HS-27A (cell line): Measurements from ENCODE around the gene CA7.
A peak's percentile ranks its signal among the peaks of the same experiment; 100 is the strongest.

Experiments used
- DNase-seq: peaks from one replicate; pipeline ENCODE4 v3.0.0-alpha.2; 2012; ENCODE audit warnings: low read depth, missing footprints

The CA7 gene

GRCh38 chr16:66844342-66845079 is at the start of gene CA7:
Gene CA7, plus strand, starts transcription at chr16:66844414. Its CDS starts 74 bp downstream, at chr16:66844488.
- DNase-seq, result no peak

DNA sequence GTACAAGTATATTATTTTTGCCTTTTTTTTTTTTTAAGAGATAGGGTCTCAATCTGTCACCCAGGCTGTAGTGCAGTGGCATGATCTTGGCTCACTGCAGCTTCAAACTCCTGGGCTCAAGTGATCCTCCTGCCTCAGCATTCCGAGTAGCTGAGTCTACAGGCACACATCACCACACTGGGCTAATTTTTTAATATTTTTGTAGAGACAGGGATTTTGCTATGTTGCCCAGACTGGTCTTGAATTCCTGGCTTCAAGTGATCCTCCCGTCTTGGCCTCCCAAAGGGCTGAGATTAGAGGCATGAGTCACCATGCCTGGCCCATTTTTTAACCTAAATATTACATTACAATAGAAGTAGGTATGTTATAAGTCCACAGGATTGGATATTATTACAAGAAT is 46.1 kb upstream of the CA7 start:
- peak; percentile 5 for DNase-seq

- DNase-seq, result no peak
These were observed 43.4 kb upstream of the CA7 start for GRCh38 chr16:66800856-66801255.

DNA sequence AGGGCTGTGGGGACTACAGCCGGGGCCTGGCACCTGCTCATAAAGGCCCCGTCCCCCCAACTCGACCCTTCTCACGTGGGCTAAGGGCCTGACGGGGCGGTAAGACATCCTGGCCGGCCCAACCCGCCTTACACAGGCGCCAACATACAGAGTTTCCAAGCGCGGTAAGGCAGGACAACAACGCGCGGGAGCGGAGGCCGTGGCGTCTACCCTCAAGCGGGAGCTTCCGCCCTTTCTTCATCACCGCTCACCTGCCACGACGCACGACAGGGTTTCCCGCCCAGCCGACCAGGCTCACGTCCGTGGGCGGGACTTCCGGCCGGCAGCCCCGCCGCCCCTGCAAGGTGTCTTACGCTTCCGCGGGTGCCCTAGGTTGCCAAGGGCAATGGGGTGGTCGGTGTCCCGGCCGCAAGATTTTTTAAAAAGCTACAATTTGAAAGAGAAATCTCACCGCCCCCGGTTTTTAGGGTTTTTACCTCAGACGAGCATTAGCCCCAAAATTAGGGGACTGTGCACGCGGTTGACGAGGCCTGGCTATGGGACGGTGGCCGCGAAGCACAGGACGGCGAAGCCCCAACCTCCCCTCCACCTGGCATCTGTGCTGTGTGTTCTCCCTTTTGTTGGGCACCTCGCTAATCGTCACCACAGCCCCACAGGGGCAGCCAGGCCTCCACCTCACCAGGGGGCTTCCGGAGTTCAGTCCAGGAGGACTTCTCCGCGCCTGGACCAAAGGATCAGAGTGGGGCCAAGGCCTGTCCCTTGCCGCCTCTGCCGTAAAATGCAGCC is 42.7 kb upstream of the CA7 start, which contains the start of gene TERB1:
TSS of gene TERB1 (minus strand) at position 265 of the 786 bp plus-strand sequence. CDS start 4,786 bp downstream, outside the sequence.
- DNase-seq, result no peak

GRCh38 chr16:66802159-66802558 is 42.1 kb upstream of the CA7 start:
- no peak for DNase-seq

DNA sequence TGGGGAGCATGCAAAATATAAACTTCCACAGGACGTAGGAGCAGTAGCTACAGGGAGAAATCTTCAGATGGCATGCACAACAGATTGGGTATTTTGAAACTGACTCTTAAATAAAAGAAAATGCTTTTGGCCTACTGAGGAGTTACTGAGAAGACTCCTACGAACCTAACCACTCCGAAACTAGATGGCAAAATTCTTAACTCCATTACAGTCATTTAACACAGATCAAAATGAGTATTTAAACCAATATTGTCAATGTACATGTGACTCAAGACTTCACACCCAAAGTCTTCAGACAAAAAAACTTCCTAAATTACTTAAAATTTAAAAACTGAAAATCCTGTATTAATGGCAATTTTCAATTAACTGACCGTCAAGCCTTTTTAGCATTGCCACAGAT is 34.4 kb upstream of the CA7 start:
- DNase-seq, result no peak

DNA sequence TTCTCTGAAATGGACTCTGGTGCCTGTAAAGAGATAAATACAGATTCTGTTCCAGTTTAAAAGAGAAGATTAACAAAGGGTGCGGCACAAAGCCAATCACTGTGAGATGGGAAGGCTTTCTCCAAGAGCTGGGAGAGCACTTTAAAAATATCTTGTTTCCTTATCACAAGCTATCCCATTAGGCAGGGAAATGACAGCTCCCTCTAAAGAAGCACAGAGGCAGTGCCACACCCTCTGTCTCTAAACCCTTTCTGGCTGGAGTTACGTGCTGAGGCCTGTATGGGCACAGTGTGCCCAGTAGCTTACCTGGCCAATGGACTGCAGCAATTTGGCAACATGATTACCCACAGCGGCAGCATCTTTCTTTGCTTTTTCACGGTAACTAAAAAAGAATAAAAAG is 33.8 kb upstream of the CA7 start:
- DNase-seq, result no peak

DNA sequence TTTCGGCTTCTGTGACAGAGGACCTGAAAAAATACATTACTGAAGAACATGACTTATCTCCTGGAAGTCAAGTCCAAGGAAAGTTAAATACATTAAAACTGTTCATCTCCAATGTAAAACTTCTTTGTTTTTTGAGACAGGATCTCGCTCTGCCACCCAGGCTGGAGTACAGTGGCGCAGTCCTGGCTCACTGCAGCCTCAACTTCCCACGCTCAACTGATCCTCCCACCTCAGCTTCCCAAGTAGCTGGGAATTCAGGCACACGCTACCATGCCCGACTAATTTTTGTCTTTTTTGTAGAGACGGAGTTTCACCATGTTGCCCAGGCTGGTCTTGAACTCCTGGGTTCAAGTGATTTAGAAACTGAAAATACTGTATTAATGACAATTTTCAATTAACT is 33.2 kb upstream of the CA7 start:
- no peak for DNase-seq

DNA sequence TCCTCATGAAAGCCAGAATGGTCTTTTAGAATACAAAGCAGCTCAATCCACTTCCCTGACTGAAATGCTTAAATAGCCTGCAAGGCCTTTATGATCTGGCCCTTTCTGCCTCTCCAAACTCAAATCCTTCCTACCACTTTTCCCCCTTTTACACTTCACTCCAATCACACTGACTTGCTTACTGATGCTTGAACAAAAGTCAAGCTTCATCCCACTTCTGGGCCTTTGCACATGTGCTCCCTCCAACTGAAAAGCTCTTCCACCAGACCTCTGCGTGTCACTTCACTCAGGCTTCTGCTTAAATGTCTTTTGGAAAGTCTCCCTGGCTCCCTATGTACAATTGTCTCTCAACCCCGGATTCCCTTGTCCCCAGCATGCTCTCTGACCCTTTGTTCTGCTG is 29.5 kb upstream of the CA7 start:
- no peak for DNase-seq

DNA sequence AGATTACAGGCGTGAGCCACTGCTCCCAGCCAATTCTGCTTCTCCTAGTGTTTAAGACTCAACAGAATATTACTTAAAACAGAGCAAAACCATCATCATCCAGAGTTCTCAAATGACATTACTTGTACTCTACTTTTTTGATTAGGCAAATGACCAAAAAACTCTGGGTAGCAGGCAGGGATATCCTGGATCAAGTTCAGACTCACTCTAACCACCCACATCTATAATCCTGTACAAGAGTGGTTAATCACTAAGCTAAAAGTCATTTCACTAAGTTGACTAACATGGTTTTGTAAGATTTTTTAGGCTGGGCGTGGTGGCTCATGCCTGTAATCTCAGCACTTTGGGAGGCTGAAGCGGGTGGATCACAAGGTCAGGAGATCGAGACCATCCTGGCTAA is 20.2 kb upstream of the CA7 start:
- no peak for DNase-seq

DNA sequence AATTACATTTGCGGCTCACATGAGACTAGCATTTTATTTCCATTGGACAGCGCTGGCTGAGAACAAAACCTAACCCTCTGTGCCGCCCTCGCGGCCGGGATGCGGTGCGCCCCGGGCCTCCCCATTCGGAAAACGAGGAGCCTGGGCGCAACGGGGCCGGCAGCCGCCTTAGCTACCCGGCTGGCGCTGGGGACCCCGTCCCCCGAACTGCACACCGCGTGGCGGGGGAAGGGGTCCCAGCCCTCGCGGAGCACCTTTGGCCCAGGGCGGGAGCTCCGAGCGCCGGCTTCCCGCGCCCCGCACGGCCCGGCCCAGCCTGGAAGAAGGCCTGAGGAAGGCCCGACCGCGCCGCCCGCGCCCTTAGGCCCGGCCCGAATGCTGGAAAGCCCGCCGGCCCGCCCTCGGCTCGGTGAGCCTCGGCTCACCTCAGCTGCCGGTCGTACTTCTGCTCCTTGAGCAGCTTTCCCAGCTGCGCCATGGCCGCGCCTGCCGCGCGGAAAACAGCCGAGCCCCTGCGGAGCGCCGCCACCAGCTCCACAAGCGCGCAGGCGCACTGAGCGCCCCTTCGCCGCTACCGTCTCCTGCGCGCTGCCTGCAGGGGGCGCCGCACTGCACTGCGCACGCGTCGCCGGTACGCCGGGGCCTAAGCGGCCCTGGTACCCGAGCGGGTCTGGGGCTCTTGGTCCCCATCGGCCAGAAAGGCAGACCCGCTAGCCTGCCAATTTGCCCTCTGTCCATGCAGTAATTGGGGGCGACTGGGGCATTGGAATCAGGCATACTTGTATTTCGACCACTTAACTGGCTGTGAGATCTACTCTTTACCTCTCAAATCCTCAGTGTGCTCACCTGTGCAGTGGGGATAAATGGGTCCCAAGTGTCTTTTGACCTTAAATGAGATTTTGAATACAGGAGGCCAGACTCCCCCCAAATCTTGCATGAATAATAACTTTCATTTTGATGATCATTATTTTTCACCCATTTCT is 13.5 kb upstream of the CA7 start, which contains the start of gene NAE1:
TSS of gene NAE1 (minus strand) at position 555 of the 983 bp plus-strand sequence. CDS start at position 478, 77 bp downstream.
- peak; percentile 71 for DNase-seq

GRCh38 chr16:66832190-66832589 is 12.0 kb upstream of the CA7 start:
- no peak for DNase-seq

DNA sequence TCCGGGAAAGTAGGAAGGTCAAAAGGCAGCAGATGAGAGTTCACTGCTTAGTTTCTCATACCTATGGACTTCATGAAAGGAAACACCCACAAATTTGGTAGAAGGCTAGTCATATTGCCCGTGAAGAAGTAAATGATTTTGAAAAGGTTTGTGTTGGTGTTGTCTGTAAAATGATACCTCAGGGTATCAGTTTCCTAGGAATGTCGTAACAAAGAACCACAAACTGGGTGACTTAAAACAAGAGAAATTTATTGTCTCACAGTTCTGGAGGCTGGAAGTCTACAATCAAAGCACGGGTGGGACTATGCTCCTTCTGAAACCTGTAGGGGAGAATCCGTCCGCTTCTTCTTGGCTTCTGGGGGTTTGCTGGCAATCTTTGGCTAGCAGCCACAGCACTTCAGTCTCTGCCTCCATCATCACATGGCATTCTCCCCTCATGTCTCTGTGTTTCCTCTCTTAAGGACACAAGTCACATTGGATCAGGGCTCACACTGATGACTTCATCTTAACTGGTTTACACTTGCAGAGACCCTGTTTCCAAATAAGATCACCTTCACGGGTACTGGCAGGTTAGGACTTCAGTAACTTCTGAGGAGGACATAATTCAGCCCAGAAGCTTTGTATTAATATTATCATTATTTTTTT is 11.4 kb upstream of the CA7 start:
- no peak for DNase-seq

- no peak for DNase-seq
These were observed 9.5 kb upstream of the CA7 start for GRCh38 chr16:66834746-66835145.

- DNase-seq, result no peak
These were observed 3.3 kb upstream of the CA7 start for GRCh38 chr16:66840883-66841282.

DNA sequence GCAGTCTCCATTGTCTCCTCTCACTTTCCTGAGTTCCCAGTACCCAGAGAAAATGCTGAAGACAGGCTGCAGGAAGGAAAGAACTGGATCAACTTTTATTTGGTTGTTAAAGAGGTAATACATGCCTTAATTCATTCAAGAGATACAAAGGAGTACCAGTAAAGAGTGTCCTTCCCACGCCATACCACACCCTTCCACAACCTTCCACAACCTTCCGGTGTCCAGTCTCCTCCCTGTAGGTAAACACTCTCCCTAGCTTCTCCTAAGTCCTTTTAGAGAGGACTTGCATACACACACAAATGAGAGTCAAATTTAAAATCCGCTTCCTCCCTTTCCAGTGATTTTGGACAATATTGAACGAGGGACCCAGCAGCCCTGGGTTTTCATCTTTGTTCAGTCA is 2.8 kb upstream of the CA7 start:
- no peak for DNase-seq

GRCh38 chr16:66842765-66843164 is 1.4 kb upstream of the CA7 start:
- DNase-seq, result no peak

DNA sequence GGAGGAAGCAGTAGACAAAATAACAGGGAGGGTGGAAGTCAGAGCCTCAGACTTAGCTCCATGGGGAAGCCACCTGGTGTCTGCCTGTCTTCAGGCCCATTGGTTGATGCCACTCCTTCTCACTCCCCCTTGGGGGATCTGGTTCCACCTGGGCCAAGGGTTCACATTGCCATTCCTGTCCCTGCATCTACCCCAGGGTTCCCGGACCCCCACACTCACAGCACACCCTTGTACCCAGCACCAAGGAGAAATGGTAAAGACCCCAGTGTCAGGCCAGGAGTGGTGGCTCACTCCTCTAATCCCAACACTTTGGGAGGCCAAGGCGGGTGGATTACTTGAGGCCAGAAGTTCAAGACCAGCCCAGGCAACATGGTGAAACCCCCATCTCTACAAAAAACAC is 1.0 kb upstream of the CA7 start:
- DNase-seq, result no peak

GRCh38 chr16:66844009-66844341 is 239 bp upstream of the CA7 start:
- no peak for DNase-seq

DNA sequence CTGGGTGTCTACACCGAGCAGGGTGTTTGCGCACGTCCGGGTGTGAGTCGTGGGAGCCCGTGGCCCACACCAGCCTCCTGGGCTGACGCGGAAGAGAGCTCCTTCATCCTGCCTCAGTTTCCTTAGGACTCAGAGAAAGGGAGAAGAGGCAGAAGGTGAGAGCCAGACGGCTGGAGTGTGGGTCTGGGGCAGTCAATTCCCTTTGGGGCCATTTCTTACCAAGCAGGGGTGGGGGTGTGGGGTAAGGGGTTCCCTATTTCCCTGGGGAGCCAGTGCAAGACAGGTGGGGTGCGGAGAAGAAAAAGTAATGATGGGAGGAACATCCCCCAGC is 831 bp downstream of the CA7 start:
- DNase-seq, result no peak

- DNase-seq, result no peak
These were observed 1.6 kb downstream of the CA7 start for GRCh38 chr16:66845791-66846221.

GRCh38 chr16:66846266-66846665 is 2.1 kb downstream of the CA7 start:
- DNase-seq, result no peak
